Nephron (organoid): ENCODE data around the gene PSMC3.

Experiments used
- H3K27ac Mint-ChIP-seq, 3 experiments: 2 replicates each; pipeline ENCODE4 v1.8.0; 2020; ENCODE audit warnings: mixed read lengths in 3 of 3, mild to moderate bottlenecking in 2 of 3, moderate library complexity in 1 of 3
- H3K27me3 Mint-ChIP-seq: 2 replicates; pipeline ENCODE4 v1.8.0; 2021; ENCODE audit warnings: low read depth, mild to moderate bottlenecking, moderate library complexity, mixed read lengths
- H3K36me3 Mint-ChIP-seq: 2 replicates; pipeline ENCODE4 v1.8.0; 2020; ENCODE audit warnings: low read depth, mixed read lengths
- H3K4me1 Mint-ChIP-seq: 2 replicates; pipeline ENCODE4 v1.8.0; 2020; ENCODE audit warnings: mixed read lengths
- H3K4me3 Mint-ChIP-seq, 3 experiments: 2 replicates each; pipeline ENCODE4 v1.8.0; 2020; ENCODE audit warnings: mild to moderate bottlenecking in 3 of 3, mixed read lengths in 3 of 3, moderate library complexity in 2 of 3
- H3K9me3 Mint-ChIP-seq: 2 replicates; pipeline ENCODE4 v1.8.0; 2020; ENCODE audit warnings: mixed read lengths
- CTCF ChIP-seq, 3 experiments: fragments of 200-600 bp; sonication (generic); IDR thresholded peaks; one replicate each; pipeline ENCODE4 v1.5.0; 2021; ENCODE audit warnings: antibody characterized with exemption in 3 of 3; ENCODE audit not compliant: unreplicated experiment in 3 of 3

The PSMC3 gene

GRCh38 chr11:47389577-47390421, 36.4 kb downstream of the PSMC3 start:
- Mint-ChIP-seq H3K27ac (no peak overlapping the region), H3K4me1 (peaks cover 6% of the 10 kb centered on the region), H3K27me3 (no peaks in the 10 kb centered on the region), H3K36me3 (no peaks in the 10 kb centered on the region), H3K4me3 (no peak overlapping the region), H3K9me3 (no peaks in the 10 kb centered on the region)
- no peak for TF ChIP-seq CTCF (IDR thresholded peaks at IDR 0.05; ENCODE audit: unreplicated experiment in 3 of 3)

GRCh38 chr11:47388697-47389576, 37.3 kb downstream of the PSMC3 start:
- peaks cover 6% of the 10 kb centered on the region for H3K4me1 Mint-ChIP-seq
- H3K36me3 Mint-ChIP-seq: no peaks in the 10 kb centered on the region
- no peaks in the 10 kb centered on the region for H3K9me3 Mint-ChIP-seq
- no peak for TF ChIP-seq CTCF (IDR thresholded peaks at IDR 0.05; ENCODE audit: unreplicated experiment in 3 of 3)
- no peak overlapping the region for H3K4me3 Mint-ChIP-seq
- H3K27me3 Mint-ChIP-seq: no peaks in the 10 kb centered on the region
- no peak overlapping the region for H3K27ac Mint-ChIP-seq

- no peak overlapping the region for H3K4me3 Mint-ChIP-seq
- H3K27me3 Mint-ChIP-seq: no peaks in the 10 kb centered on the region
- H3K36me3 Mint-ChIP-seq: no peaks in the 10 kb centered on the region
- no peaks in the 10 kb centered on the region for H3K4me1 Mint-ChIP-seq
- H3K9me3 Mint-ChIP-seq: no peaks in the 10 kb centered on the region
- no peak for TF ChIP-seq CTCF (IDR thresholded peaks at IDR 0.05; ENCODE audit: unreplicated experiment in 3 of 3)
- no peak overlapping the region for H3K27ac Mint-ChIP-seq
These were observed 38.1 kb downstream of the PSMC3 start for GRCh38 chr11:47387944-47388696.

- Mint-ChIP-seq H3K4me1 (no peaks in the 10 kb centered on the region), H3K4me3 (no peak overlapping the region), H3K27me3 (no peaks in the 10 kb centered on the region), H3K9me3 (no peaks in the 10 kb centered on the region), H3K36me3 (no peaks in the 10 kb centered on the region), H3K27ac (no peak overlapping the region)
- no peak for TF ChIP-seq CTCF (IDR thresholded peaks at IDR 0.05; ENCODE audit: unreplicated experiment in 3 of 3)
These were observed 41.7 kb downstream of the PSMC3 start for GRCh38 chr11:47384498-47384897.

- Mint-ChIP-seq H3K27me3 (no peaks in the 10 kb centered on the region), H3K9me3 (no peaks in the 10 kb centered on the region), H3K4me3 (no peak overlapping the region), H3K27ac (no peak overlapping the region), H3K36me3 (no peaks in the 10 kb centered on the region), H3K4me1 (no peaks in the 10 kb centered on the region)
- TF ChIP-seq CTCF (IDR thresholded peaks at IDR 0.05; ENCODE audit: unreplicated experiment in 3 of 3): no peak
These were observed 43.2 kb downstream of the PSMC3 start for GRCh38 chr11:47383071-47383470.
